Fibroblast of skin of back (primary cell): ENCODE results near the gene PRF1.
A peak's percentile ranks its signal among the peaks of the same experiment; 100 is the strongest.
"Not testable (repeated sequence)": the region's sequence is repeated elsewhere in the genome, so short reads cannot be mapped to it uniquely, and the experiment has no call there.

Experiments
- DNase-seq: peaks from one replicate; pipeline ENCODE4 v3.0.0-alpha.2; 2013

The PRF1 gene

DNA sequence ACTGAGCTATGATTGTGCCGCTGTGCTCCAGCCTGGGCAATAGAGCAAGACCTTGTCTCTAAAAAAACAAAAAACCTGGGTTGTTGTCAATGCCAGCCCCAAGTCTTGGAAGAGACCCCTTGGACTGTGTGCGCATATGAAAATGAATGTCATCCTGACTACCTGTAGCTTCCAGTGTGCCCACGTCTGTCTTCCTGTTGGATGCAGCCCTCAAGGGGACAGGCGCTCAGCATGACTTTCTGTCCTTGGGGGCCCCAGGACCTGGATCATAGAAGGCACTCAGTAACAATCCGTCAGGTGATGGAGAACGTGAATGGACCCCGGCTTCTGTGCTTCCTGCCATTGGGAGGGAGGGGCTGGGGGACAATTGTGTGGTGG is 9.0 kb downstream of the PRF1 start:
- DNase-seq = no peak

- DNase-seq = no peak
These were observed 9.6 kb downstream of the PRF1 start for GRCh38 chr10:70592746-70593512.

- no peak for DNase-seq
These were observed 10.3 kb downstream of the PRF1 start for GRCh38 chr10:70592186-70592735.

DNA sequence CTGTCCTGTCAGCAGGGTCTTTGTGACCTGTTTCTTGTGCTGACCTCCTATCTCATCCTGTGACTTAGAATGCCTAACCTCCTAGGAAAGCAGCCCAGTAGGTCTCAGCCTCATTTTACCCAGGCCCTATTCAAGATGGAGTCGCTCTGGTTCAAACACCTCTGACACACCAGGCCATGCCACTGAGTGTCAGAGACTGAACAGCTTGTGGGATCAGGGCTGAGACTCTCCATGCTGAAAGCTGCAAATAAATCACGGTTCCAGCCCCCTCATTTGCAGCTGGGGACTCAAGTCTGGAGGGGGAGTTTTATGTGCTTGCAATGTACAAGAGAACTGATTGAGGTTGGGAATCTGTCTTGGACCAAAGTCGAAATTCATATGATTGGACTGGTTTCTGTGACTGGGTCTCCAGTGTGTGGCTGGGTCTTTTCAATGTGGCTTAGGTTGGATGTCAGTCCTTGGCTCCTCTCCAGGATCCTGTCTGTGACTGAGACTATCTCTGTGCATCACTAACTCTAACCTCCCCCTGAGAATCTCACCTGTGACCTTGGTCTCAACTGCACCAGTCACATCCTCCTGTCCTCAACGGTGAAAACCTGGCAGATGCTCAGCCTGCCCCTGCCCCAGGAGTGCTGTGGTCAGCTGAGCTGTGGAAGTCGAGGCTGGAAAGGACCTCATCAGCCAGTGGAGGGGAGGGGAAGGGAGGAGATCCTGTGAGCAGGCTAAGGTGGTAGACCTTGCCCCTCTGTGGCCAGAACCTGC is 11.7 kb downstream of the PRF1 start:
- no peak for DNase-seq

DNA sequence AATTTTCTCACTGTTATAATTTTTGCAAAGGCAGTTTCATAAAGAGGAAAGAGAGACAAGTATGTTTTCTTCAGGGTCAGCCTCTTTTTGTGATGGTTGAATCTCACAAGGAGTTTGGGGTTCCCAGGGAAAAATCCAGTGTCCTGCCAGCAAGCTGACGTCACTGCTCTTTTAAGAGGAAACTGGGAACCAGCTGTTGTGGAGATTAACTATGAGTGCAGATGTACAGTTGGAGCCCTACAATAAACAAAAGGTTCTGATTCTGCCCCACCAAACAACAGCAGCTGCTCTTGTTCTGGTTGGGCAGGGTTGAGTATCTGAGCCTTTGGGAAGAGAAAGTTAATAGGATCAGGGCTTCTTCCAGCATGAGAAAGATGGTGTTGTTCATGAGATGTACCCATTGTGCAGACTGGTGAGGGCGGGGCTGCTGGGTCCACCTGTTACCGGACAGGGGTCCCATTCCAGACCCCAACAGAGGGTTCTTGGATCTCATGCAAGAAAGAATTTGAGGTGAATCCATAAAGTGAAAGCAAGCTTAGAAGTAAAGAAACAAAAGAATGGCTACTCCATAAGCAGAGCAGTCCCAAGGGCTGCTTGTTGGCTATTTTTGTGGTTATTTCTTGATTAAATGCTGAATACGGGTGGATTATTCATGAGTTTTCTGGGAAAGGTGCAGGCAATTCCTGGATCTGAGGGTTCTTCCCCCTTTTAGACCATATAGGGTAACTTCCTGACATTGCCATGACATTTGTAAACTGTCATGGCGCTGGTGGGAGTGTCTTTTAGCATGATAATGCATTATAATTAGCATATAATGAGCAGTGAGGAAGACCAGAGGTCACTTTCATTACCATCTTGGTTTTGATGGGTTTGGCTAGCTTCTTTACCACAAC is 12.5 kb downstream of the PRF1 start:
- DNase-seq = no peak

GRCh38 chr10:70588859-70589570 is 13.5 kb downstream of the PRF1 start:
- no peak for DNase-seq

DNA sequence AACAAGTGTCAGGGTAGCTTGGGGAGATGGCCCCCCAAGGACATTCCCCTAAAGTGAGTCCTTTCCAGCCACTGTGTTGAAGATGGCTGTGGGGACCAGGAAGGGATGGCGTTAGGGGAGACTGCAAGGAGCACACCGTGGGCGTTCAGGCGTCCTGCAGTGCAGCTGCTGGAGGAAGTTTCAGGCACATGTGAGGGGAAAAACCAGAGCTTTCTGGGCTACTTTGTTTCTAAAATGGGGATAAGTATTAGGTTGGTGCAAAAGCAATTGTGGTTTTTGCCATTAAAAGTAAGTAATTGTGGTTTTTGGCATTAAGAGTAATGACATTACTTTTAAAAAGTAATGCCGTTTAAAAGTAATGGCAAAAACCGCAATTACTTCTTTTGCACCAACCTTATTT is 14.3 kb downstream of the PRF1 start:
- no peak for DNase-seq

DNA sequence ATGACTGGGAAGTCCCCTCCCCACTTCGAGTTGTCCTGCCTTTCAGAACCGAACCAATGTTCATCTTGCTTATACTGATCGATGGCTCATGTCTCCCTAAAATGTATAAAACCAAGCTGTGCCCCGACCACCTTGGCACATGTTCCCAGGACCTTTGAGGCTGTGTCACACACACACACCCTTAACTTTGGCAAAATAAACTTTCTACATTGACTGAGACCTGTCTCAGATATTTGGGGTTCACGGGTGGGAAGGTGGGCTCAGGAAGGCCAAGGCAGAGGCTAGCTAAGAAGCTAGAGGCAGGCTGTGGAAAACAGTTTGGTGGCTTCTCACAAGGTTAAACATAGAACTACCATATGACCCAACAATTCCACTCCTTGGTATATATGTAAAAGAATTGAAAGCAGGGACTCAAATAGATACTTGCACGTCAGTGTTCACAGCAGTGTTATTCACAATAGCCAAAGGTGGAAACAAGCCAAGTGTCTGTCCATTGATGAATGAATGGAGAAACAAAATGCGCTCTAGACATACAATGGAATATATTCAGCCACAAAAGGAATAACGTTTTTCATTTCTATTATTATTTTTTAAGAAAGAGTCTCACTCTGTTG is 15.4 kb downstream of the PRF1 start:
- no peak for DNase-seq

GRCh38 chr10:70586348-70586930 is 16.1 kb downstream of the PRF1 start:
- DNase-seq = no peak

GRCh38 chr10:70585578-70586169 is 16.9 kb downstream of the PRF1 start:
- DNase-seq = no peak

GRCh38 chr10:70584909-70585544 is 17.5 kb downstream of the PRF1 start:
- no peak for DNase-seq

DNA sequence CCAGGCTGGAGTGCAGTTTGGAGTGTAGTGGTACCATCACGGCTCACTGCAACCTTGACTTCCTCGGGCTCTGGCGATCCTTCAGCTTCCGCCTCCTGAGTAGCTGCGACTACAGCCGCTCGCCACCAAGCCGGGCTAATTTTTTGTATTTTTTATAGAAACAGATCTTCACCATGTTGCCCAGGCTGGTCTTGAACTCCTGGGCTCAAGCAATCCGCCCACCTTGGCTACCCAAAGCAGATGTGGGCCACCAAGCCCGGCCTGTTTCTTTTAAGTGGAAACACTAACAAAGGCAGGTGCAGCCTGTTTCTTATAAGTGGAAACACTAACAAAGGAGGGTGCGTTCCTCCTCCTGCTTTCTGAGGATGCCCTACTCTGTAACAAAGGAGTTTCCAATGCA is 18.2 kb downstream of the PRF1 start:
- no peak for DNase-seq

GRCh38 chr10:70583669-70584037 is 18.9 kb downstream of the PRF1 start:
- no peak for DNase-seq

DNA sequence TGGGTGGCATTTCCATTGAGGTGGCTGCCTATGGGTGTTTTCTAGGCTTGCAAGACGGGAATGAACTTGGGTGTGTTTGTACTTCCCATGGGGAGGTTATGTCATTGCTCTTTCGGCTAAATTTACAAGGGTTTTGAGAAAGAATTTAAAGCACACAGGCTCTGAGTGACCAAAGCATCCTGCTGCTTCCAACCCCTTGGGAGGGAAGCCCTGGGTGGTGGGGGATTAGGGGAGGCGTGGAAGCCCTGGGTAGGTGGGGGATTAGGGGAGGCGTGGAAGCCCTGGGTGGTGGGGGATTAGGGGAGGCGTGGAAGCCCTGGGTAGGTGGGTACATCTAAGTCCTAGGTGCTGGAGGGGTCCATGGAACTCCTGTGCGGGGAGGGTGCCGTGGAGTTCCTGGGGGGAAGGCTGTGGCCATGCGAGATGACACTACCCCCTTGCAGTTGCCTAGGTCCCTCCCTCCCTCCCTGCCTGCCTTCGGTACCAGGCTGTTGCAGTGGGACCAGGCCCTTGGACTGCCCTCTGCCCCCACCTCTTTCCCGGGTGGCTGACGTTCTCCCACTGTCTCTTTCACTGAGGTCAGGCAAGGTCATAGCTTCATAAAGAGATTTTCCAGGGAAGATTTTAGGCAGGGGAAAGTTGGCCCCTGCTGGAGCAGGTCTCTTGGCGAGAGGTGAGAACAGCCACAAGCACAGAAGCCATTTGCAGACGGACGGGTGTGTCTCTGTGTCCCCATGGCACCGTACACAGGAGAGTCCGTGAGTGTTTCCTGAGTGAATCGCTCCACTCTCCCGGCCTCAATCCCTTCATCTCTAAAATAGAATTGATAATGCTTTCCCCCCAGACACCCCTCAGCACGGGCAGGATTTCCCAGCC is 19.5 kb downstream of the PRF1 start:
- no peak for DNase-seq

- DNase-seq = not testable (repeated sequence)
These were observed 21.4 kb downstream of the PRF1 start for GRCh38 chr10:70581176-70581575.

- no peak for DNase-seq
These were observed 23.1 kb downstream of the PRF1 start for GRCh38 chr10:70579234-70580002.

DNA sequence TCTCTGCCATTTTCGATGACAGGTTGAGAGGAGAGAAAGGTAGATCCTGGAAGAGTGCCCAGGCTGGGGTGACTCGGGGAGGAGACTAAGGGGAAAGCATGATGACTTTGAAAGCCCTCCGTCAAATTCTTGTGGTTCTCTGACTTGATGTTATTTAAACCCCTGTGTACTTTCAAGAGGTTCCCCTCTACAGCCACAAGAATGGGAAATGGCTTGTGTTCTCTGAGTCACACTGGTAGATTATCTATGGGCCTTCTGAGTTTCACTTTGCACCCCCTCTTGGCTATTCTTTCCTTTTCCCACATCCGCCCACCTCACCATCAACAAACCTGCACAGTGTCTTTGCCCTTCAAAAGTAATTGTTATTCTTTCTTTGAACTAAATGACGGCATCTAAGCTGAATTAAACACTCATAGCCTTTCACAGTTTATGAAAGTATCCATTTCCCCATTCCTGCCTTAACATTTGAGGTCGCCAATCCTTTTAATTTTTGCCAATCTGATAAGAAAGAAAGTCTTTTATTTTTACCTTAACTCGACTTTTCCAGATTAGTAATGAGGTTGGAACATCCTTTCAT is 24.1 kb downstream of the PRF1 start:
- peak; percentile 63 for DNase-seq
